HUES48 (cell line): ENCODE data around the gene CNTNAP2.

Experiments used
- H3K27ac ChIP-seq: one replicate; pipeline ENCODE4 v1.7.0; 2013; ENCODE audit warnings: low read depth, low read length, inconsistent platforms
- H3K27me3 ChIP-seq: 2 replicates; pipeline ENCODE4 v1.6.1; 2013; ENCODE audit warnings: mild to moderate bottlenecking, low read length; ENCODE audit not compliant: control insufficient read depth, insufficient read depth
- H3K36me3 ChIP-seq: 2 replicates; pipeline ENCODE4 v1.6.1; 2013; ENCODE audit warnings: low read length; ENCODE audit not compliant: control insufficient read depth, insufficient read depth
- H3K4me1 ChIP-seq: 2 replicates; pipeline ENCODE4 v1.6.1; 2013; ENCODE audit warnings: mild to moderate bottlenecking, low read length; ENCODE audit not compliant: control insufficient read depth, insufficient read depth
- H3K4me3 ChIP-seq: 2 replicates; pipeline ENCODE4 v1.5.1; 2013; ENCODE audit warnings: mild to moderate bottlenecking, low read depth, low read length
- H3K9ac ChIP-seq: 2 replicates; pipeline ENCODE4 v1.6.1; 2013; ENCODE audit warnings: mild to moderate bottlenecking, low read depth, low read length, moderate library complexity
- H3K9me3 ChIP-seq: 2 replicates; pipeline ENCODE4 v1.6.1; 2013; ENCODE audit warnings: low read length; ENCODE audit not compliant: control insufficient read depth, insufficient read depth

The CNTNAP2 gene

GRCh38 chr7:148265896-148266295, 2149.3 kb downstream of the CNTNAP2 start:
- Histone ChIP-seq H3K9me3 (no peaks in the 10 kb centered on the region), H3K27me3 (no peaks in the 10 kb centered on the region), H3K4me3 (no peak overlapping the region), H3K36me3 (no peaks in the 10 kb centered on the region), H3K27ac (no peak overlapping the region), H3K4me1 (peaks cover 7% of the 10 kb centered on the region), H3K9ac (no peak overlapping the region)

DNA sequence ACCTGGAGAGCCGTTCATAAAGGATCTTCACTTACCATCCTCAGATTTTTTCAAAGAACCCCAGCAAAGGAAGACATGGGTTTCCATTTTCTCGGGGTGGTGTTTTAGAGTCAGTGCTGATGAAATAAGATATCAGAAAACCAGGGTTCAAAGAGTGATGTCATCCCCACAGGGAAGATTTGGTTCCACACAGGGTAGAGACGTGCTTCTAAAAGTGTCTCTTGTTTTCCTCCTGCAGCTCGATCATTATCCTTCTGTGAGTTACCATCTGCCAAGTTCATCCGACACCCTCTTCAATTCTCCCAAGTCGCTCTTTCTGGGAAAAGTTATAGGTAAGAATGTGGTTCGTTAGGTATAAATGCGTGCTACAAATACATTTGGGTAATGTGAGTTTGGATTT, 2150.2 kb downstream of the CNTNAP2 start:
- Histone ChIP-seq H3K4me1 (peaks cover 7% of the 10 kb centered on the region), H3K9me3 (no peaks in the 10 kb centered on the region), H3K9ac (no peak overlapping the region), H3K36me3 (no peaks in the 10 kb centered on the region), H3K27ac (no peak overlapping the region), H3K27me3 (no peaks in the 10 kb centered on the region), H3K4me3 (no peak overlapping the region)

DNA sequence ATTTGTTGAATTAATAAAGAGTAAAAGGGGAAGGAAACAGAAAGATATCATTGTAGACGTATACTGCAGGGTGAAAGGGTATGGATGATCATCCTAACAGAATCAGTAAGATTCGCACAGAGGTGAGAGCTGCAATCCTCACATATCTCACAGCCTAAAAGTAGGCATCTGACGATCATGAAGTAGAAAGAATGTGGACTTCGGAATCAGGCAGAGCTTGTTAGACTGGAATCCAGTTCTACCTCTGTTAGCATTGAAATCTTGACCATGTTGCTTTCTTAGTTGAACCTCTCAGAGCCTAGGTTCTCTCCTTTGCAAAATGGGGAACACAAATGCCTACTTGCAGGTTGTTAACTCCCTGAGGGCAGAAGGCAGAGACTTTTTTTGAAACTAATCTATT, 2154.0 kb downstream of the CNTNAP2 start:
- Histone ChIP-seq H3K9me3 (no peaks in the 10 kb centered on the region), H3K27ac (no peak overlapping the region), H3K27me3 (no peaks in the 10 kb centered on the region)

GRCh38 chr7:148274118-148274517, 2157.5 kb downstream of the CNTNAP2 start:
- H3K4me1 ChIP-seq: no peaks in the 10 kb centered on the region
- no peaks in the 10 kb centered on the region for H3K27me3 ChIP-seq
- H3K27ac ChIP-seq: no peak overlapping the region
- no peaks in the 10 kb centered on the region for H3K9me3 ChIP-seq
- H3K9ac ChIP-seq: no peak overlapping the region
- H3K4me3 ChIP-seq: no peak overlapping the region
- H3K36me3 ChIP-seq: no peaks in the 10 kb centered on the region

More for the DNA sequence above, 2154.0 kb downstream of the CNTNAP2 start:
- Histone ChIP-seq H3K36me3 (no peaks in the 10 kb centered on the region), H3K9ac (no peak overlapping the region), H3K4me3 (no peak overlapping the region), H3K4me1 (no peaks in the 10 kb centered on the region)

DNA sequence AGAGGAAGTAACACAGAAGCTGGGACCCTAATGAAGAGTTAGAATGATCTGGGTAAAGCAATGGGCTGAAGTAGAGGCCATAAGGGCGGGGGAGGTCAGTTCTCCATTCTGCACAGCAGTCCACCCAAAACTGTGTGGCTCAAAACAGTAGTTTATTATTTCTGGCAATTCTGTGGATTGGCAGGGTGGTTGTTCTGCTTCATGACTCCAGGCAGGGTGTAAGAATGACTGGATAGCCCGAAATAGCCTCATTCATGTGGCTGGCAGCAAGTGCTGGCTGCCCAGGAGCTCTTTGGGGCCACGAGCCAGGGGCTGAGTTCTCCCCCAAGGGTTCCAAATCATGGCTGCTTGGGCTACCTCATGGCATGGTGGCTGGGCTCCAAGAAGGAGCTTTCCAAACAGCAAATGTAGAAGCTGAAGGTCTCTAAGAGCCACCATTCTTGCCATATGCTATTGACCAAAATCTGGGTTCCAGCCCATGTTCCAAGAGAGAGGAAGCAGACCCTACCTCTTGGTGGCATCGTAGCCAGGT, 2158.8 kb downstream of the CNTNAP2 start:
- no peaks in the 10 kb centered on the region for H3K4me1 ChIP-seq
- no peaks in the 10 kb centered on the region for H3K36me3 ChIP-seq
- H3K27me3 ChIP-seq: no peaks in the 10 kb centered on the region
- H3K9ac ChIP-seq: no peak overlapping the region
- no peak overlapping the region for H3K4me3 ChIP-seq
- no peaks in the 10 kb centered on the region for H3K9me3 ChIP-seq
- H3K27ac ChIP-seq: no peak overlapping the region

GRCh38 chr7:148276314-148277041, 2159.9 kb downstream of the CNTNAP2 start:
- no peaks in the 10 kb centered on the region for H3K4me1 ChIP-seq
- no peaks in the 10 kb centered on the region for H3K36me3 ChIP-seq
- H3K4me3 ChIP-seq: no peak overlapping the region
- no peak overlapping the region for H3K27ac ChIP-seq
- no peak overlapping the region for H3K9ac ChIP-seq
- H3K9me3 ChIP-seq: no peaks in the 10 kb centered on the region
- no peaks in the 10 kb centered on the region for H3K27me3 ChIP-seq

GRCh38 chr7:148277042-148277660, 2160.6 kb downstream of the CNTNAP2 start:
- no peak overlapping the region for H3K9ac ChIP-seq
- no peaks in the 10 kb centered on the region for H3K36me3 ChIP-seq
- H3K4me1 ChIP-seq: no peaks in the 10 kb centered on the region
- H3K27me3 ChIP-seq: no peaks in the 10 kb centered on the region
- no peaks in the 10 kb centered on the region for H3K9me3 ChIP-seq
- no peak overlapping the region for H3K27ac ChIP-seq
- H3K4me3 ChIP-seq: no peak overlapping the region

DNA sequence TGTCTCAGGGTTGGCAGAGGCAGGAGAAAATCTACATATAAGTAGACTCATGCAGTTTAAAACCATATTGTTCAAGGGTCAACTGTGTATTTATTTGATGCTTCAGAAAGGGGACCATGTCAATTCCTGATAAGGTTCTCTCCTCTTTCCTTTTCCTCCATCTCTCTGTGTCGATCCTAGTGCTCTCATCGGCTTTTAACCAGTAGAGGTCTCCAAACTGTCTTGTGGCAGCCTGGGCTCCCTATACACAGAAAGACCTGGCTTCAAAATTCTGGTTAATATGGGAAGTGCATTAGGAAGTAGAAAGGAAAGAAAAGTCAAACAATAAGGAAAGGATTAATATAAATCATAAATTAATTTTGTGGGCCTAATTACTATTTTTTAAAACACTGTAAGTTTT, 2169.5 kb downstream of the CNTNAP2 start:
- H3K27ac ChIP-seq: no peak overlapping the region
- H3K27me3 ChIP-seq: no peaks in the 10 kb centered on the region
- H3K36me3 ChIP-seq: no peaks in the 10 kb centered on the region
- peaks cover 17% of the 10 kb centered on the region for H3K4me1 ChIP-seq
- H3K9ac ChIP-seq: no peak overlapping the region
- H3K4me3 ChIP-seq: no peak overlapping the region
- H3K9me3 ChIP-seq: no peaks in the 10 kb centered on the region

DNA sequence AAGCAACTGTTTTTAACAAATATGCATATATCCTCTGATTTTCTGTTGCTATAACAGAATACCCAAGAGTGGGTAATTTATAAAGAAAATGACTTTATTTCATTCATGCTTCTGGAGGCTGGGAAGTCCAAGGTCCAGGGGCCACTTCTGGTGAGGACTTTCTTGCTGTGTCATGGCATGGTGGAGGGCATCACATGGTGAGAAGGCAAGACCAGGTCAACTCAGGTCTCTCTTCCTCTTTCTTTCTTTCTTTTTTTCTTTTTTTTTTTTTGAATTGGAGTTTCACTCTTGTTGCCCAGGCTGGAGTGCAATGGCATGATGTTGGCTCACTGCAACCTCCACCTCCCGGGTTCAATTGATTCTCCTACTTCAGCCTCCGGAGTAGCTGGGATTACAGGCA, 2170.9 kb downstream of the CNTNAP2 start:
- Histone ChIP-seq H3K27ac (no peak overlapping the region), H3K9ac (no peak overlapping the region), H3K4me1 (peaks cover 17% of the 10 kb centered on the region), H3K9me3 (no peaks in the 10 kb centered on the region), H3K36me3 (no peaks in the 10 kb centered on the region), H3K4me3 (no peak overlapping the region), H3K27me3 (no peaks in the 10 kb centered on the region)

- H3K9ac ChIP-seq: no peak overlapping the region
- H3K4me1 ChIP-seq: peaks cover 17% of the 10 kb centered on the region
- H3K27ac ChIP-seq: no peak overlapping the region
- no peaks in the 10 kb centered on the region for H3K9me3 ChIP-seq
- no peaks in the 10 kb centered on the region for H3K36me3 ChIP-seq
- no peaks in the 10 kb centered on the region for H3K27me3 ChIP-seq
- no peak overlapping the region for H3K4me3 ChIP-seq
These were observed 2172.1 kb downstream of the CNTNAP2 start for GRCh38 chr7:148288592-148289151.

GRCh38 chr7:148289630-148290029, 2173.0 kb downstream of the CNTNAP2 start:
- no peaks in the 10 kb centered on the region for H3K27me3 ChIP-seq
- no peaks in the 10 kb centered on the region for H3K9me3 ChIP-seq
- H3K4me1 ChIP-seq: peaks cover 17% of the 10 kb centered on the region
- H3K9ac ChIP-seq: no peak overlapping the region
- no peaks in the 10 kb centered on the region for H3K36me3 ChIP-seq
- no peak overlapping the region for H3K4me3 ChIP-seq
- no peak overlapping the region for H3K27ac ChIP-seq
